IPS-18a (cell line): ENCODE measurements around the gene CAPN2.

Source experiments
- H3K27ac ChIP-seq: one replicate; pipeline ENCODE4 v1.5.1; 2013; ENCODE audit warnings: low read length
- H3K27me3 ChIP-seq: one replicate; pipeline ENCODE4 v1.6.1; 2013; ENCODE audit warnings: mild to moderate bottlenecking, low read length; ENCODE audit not compliant: control insufficient read depth, insufficient read depth
- H3K36me3 ChIP-seq: one replicate; pipeline ENCODE4 v1.6.1; 2013; ENCODE audit warnings: low read depth, low read length; ENCODE audit not compliant: control insufficient read depth
- H3K4me1 ChIP-seq: one replicate; pipeline ENCODE4 v1.6.1; 2013; ENCODE audit warnings: low read depth, low read length; ENCODE audit not compliant: control insufficient read depth
- H3K4me3 ChIP-seq: one replicate; pipeline ENCODE4 v1.5.1; 2013; ENCODE audit warnings: low read length
- H3K9ac ChIP-seq: one replicate; pipeline ENCODE4 v1.6.1; 2013; ENCODE audit warnings: mild to moderate bottlenecking, low read length, moderate library complexity
- H3K9me3 ChIP-seq: one replicate; pipeline ENCODE4 v1.6.1; 2013; ENCODE audit warnings: low read depth, low read length; ENCODE audit not compliant: control insufficient read depth

CAPN2 gene

GRCh38 chr1:223774134-223774814 lies 61.9 kb downstream of the CAPN2 start:
- Histone ChIP-seq H3K9me3 (no peaks in the 10 kb centered on the region), H3K36me3 (peaks cover 68% of the 10 kb centered on the region), H3K9ac (no peak overlapping the region), H3K27ac (no peak overlapping the region), H3K4me3 (no peak overlapping the region), H3K4me1 (no peaks in the 10 kb centered on the region), H3K27me3 (no peaks in the 10 kb centered on the region)

- Histone ChIP-seq H3K27me3 (no peaks in the 10 kb centered on the region), H3K27ac (no peak overlapping the region), H3K4me3 (no peak overlapping the region), H3K9ac (no peak overlapping the region), H3K4me1 (no peaks in the 10 kb centered on the region), H3K36me3 (peaks cover 72% of the 10 kb centered on the region), H3K9me3 (no peaks in the 10 kb centered on the region)
These were observed 62.7 kb downstream of the CAPN2 start for GRCh38 chr1:223775054-223775453.

GRCh38 chr1:223775711-223776074 lies 63.4 kb downstream of the CAPN2 start:
- no peaks in the 10 kb centered on the region for H3K27me3 ChIP-seq
- no peaks in the 10 kb centered on the region for H3K9me3 ChIP-seq
- H3K4me1 ChIP-seq: no peaks in the 10 kb centered on the region
- peaks cover 76% of the 10 kb centered on the region for H3K36me3 ChIP-seq
- no peak overlapping the region for H3K4me3 ChIP-seq
- no peak overlapping the region for H3K9ac ChIP-seq
- H3K27ac ChIP-seq: no peak overlapping the region

- no peak overlapping the region for H3K9ac ChIP-seq
- H3K9me3 ChIP-seq: no peaks in the 10 kb centered on the region
- no peaks in the 10 kb centered on the region for H3K4me1 ChIP-seq
- H3K27ac ChIP-seq: no peak overlapping the region
- no peak overlapping the region for H3K4me3 ChIP-seq
- no peaks in the 10 kb centered on the region for H3K27me3 ChIP-seq
- peaks cover 76% of the 10 kb centered on the region for H3K36me3 ChIP-seq
These were observed 63.9 kb downstream of the CAPN2 start for GRCh38 chr1:223776075-223776814.

GRCh38 chr1:223776826-223777454 lies 64.6 kb downstream of the CAPN2 start:
- no peak overlapping the region for H3K27ac ChIP-seq
- H3K9me3 ChIP-seq: no peaks in the 10 kb centered on the region
- H3K4me1 ChIP-seq: no peaks in the 10 kb centered on the region
- no peaks in the 10 kb centered on the region for H3K27me3 ChIP-seq
- peaks cover 73% of the 10 kb centered on the region for H3K36me3 ChIP-seq
- no peak overlapping the region for H3K9ac ChIP-seq
- no peak overlapping the region for H3K4me3 ChIP-seq

GRCh38 chr1:223780318-223780717 lies 68.0 kb downstream of the CAPN2 start:
- H3K27ac ChIP-seq: no peak overlapping the region
- H3K4me3 ChIP-seq: no peak overlapping the region
- no peak overlapping the region for H3K9ac ChIP-seq
- no peaks in the 10 kb centered on the region for H3K27me3 ChIP-seq
- H3K36me3 ChIP-seq: peaks cover 78% of the 10 kb centered on the region
- H3K4me1 ChIP-seq: no peaks in the 10 kb centered on the region
- no peaks in the 10 kb centered on the region for H3K9me3 ChIP-seq

- no peak overlapping the region for H3K27ac ChIP-seq
- no peaks in the 10 kb centered on the region for H3K27me3 ChIP-seq
- H3K36me3 ChIP-seq: peaks cover 77% of the 10 kb centered on the region
- H3K9me3 ChIP-seq: no peaks in the 10 kb centered on the region
- H3K4me1 ChIP-seq: no peaks in the 10 kb centered on the region
- H3K4me3 ChIP-seq: no peak overlapping the region
- no peak overlapping the region for H3K9ac ChIP-seq
These were observed 68.6 kb downstream of the CAPN2 start for GRCh38 chr1:223780949-223781348.

GRCh38 chr1:223783676-223784075 lies 71.3 kb downstream of the CAPN2 start:
- H3K36me3 ChIP-seq: peaks cover 64% of the 10 kb centered on the region
- H3K4me3 ChIP-seq: no peak overlapping the region
- H3K27me3 ChIP-seq: no peaks in the 10 kb centered on the region
- no peaks in the 10 kb centered on the region for H3K4me1 ChIP-seq
- H3K9me3 ChIP-seq: no peaks in the 10 kb centered on the region
- no peak overlapping the region for H3K9ac ChIP-seq
- no peak overlapping the region for H3K27ac ChIP-seq

- Histone ChIP-seq H3K4me3 (no peak overlapping the region), H3K9ac (no peak overlapping the region), H3K27me3 (no peaks in the 10 kb centered on the region), H3K4me1 (no peaks in the 10 kb centered on the region), H3K27ac (no peak overlapping the region), H3K9me3 (no peaks in the 10 kb centered on the region), H3K36me3 (peaks cover 62% of the 10 kb centered on the region)
These were observed 72.2 kb downstream of the CAPN2 start for GRCh38 chr1:223784541-223784940.

- H3K27ac ChIP-seq: no peak overlapping the region
- H3K9ac ChIP-seq: no peak overlapping the region
- H3K9me3 ChIP-seq: no peaks in the 10 kb centered on the region
- no peak overlapping the region for H3K4me3 ChIP-seq
- H3K36me3 ChIP-seq: peaks cover 53% of the 10 kb centered on the region
- no peaks in the 10 kb centered on the region for H3K27me3 ChIP-seq
- no peaks in the 10 kb centered on the region for H3K4me1 ChIP-seq
These were observed 73.5 kb downstream of the CAPN2 start for GRCh38 chr1:223785808-223786207.

GRCh38 chr1:223788746-223789415 lies 76.5 kb downstream of the CAPN2 start:
- H3K4me1 ChIP-seq: no peaks in the 10 kb centered on the region
- H3K9ac ChIP-seq: no peak overlapping the region
- no peak overlapping the region for H3K4me3 ChIP-seq
- H3K27me3 ChIP-seq: no peaks in the 10 kb centered on the region
- H3K27ac ChIP-seq: no peak overlapping the region
- peaks cover 51% of the 10 kb centered on the region for H3K36me3 ChIP-seq
- no peaks in the 10 kb centered on the region for H3K9me3 ChIP-seq
